Small intestine (tissue), 7 donors: Measurements from ENCODE around the gene FRAS1. TPM values are rescaled to one million over a fixed set of nuclear protein-coding genes. Genes with fewer than 3 reads are reported as not detected.
A peak's percentile ranks its signal among the peaks of the same experiment; 100 is the strongest.

ENCODE experiments used
- DNase-seq, 2 donors: peaks; one replicate each; pipeline versions ENCODE4 v3.0.0 to v3.0.0-alpha.2; 2013
- FAIRE-seq: peaks from 2 replicates; lab custom pipeline; 2012; peaks lifted over from hg19 to GRCh38; lab: Jason Lieb, UNC
- H3K27ac ChIP-seq, 3 donors: one replicate each; pipeline ENCODE4 v1.5.1; 2013; ENCODE audit warnings: low read length in 2 of 3, mild to moderate bottlenecking in 2 of 3, control low read depth in 1 of 3, inconsistent platforms in 1 of 3, low read depth in 1 of 3, moderate library complexity in 1 of 3
- H3K27me3 ChIP-seq, 3 donors: one replicate each; pipeline ENCODE4 v1.6.1; 2013; ENCODE audit warnings: low read length in 3 of 3, inconsistent platforms in 1 of 3; ENCODE audit not compliant: control insufficient read depth in 3 of 3, insufficient read depth in 3 of 3
- H3K36me3 ChIP-seq, 3 donors: one replicate each; pipeline ENCODE4 v1.6.1; 2013; ENCODE audit warnings: low read length in 3 of 3, inconsistent platforms in 1 of 3, low read depth in 1 of 3, mild to moderate bottlenecking in 1 of 3, moderate library complexity in 1 of 3; ENCODE audit not compliant: control insufficient read depth in 3 of 3, insufficient read depth in 2 of 3
- H3K4me1 ChIP-seq, 3 donors: one replicate each; pipeline ENCODE4 v1.6.1; 2013; ENCODE audit warnings: low read length in 2 of 3, inconsistent platforms in 1 of 3, low read depth in 1 of 3, mild to moderate bottlenecking in 1 of 3, moderate library complexity in 1 of 3; ENCODE audit not compliant: control insufficient read depth in 3 of 3, insufficient read depth in 2 of 3
- H3K4me3 ChIP-seq, 3 donors: one replicate each; pipeline ENCODE4 v1.5.1; 2013; ENCODE audit warnings: low read length in 3 of 3, control low read depth in 1 of 3, inconsistent platforms in 1 of 3, low read depth in 1 of 3, mild to moderate bottlenecking in 1 of 3, moderate library complexity in 1 of 3
- H3K9me3 ChIP-seq, 2 donors: one replicate each; pipeline ENCODE4 v1.6.1; 2013; ENCODE audit warnings: low read depth in 1 of 2, low read length in 1 of 2; ENCODE audit not compliant: control insufficient read depth in 2 of 2, insufficient read depth in 1 of 2
- WGBS, 3 donors: extraction: QIAGEN DNeasy Blood & Tissue Kit; methylation state at CpG; one replicate each; pipeline ENCODE4 v1.1.7; 2013; 5-methylcytosine and 5-hydroxymethylcytosine counted together
- polyA plus RNA-seq, 4 donors: library from polyadenylated mRNA; stranded (reverse) in 3 of 4; unstranded in 1 of 4; fragments of 200-250 nt in 3 of 4; fragments of 120-200 nt in 1 of 4; gene quantifications; one replicate each; pipeline versions ENCODE4 v1.2.1 to v1.2.3, GENCODE V29; 2013
- donor health status: healthy with polysubstance abuse.
- donor health status: control.
- donor health status: control.
- donor health status: Bipolar disorder and iron deficiency.
- donor health status: healthy.

FRAS1 gene
- polyA plus RNA-seq, 4 donors: 0.16 to 12.6 TPM; not detected in 2

- Histone ChIP-seq H3K4me3 (no peak overlapping the region), H3K9me3 (peaks cover 0 to 3% of the 10 kb centered on the region in 2 donors), H3K36me3 (peaks cover 0 to 1% (median 0%) of the 10 kb centered on the region in 3 donors), H3K4me1 (peaks cover 0 to 35% (median 0%) of the 10 kb centered on the region in 3 donors), H3K27me3 (no peaks in the 10 kb centered on the region), H3K27ac (no peak overlapping the region)
- DNase-seq (no peak), FAIRE-seq (no peak)
- 56 to 69% (median 62%) methylated on average over 6 of the region's 6 CpGs for WGBS, 3 donors
These were observed 129.7 kb downstream of the FRAS1 start for GRCh38 chr4:78186597-78187543.

GRCh38 chr4:78190068-78190467, 132.9 kb downstream of the FRAS1 start:
- Histone ChIP-seq H3K27ac (no peak overlapping the region), H3K4me3 (no peak overlapping the region), H3K9me3 (peaks cover 0 to 4% of the 10 kb centered on the region in 2 donors), H3K27me3 (no peaks in the 10 kb centered on the region), H3K4me1 (peaks cover 0 to 23% (median 0%) of the 10 kb centered on the region in 3 donors), H3K36me3 (no peaks in the 10 kb centered on the region)
- FAIRE-seq (no peak), DNase-seq (no peak)
- 78 to 97% (median 97%) methylated on average over 1 of the region's 1 CpG for WGBS, 3 donors

- FAIRE-seq (no peak), DNase-seq (no peak)
- Histone ChIP-seq H3K4me1 (peaks cover 0 to 19% (median 0%) of the 10 kb centered on the region in 3 donors), H3K27ac (no peak overlapping the region), H3K9me3 (peaks cover 0 to 9% of the 10 kb centered on the region in 2 donors), H3K27me3 (no peaks in the 10 kb centered on the region), H3K36me3 (no peaks in the 10 kb centered on the region), H3K4me3 (no peak overlapping the region)
These were observed 133.5 kb downstream of the FRAS1 start for GRCh38 chr4:78190595-78190994.

- FAIRE-seq: no peak
- DNase-seq: no peak
- no peak overlapping the region for H3K27ac ChIP-seq
- peaks cover 0 to 7% (median 0%) of the 10 kb centered on the region in 3 donors for H3K4me1 ChIP-seq
- no peaks in the 10 kb centered on the region for H3K36me3 ChIP-seq
- peaks cover 0 to 13% of the 10 kb centered on the region in 2 donors for H3K9me3 ChIP-seq
- 85 to 94% (median 86%) methylated on average over 4 of the region's 4 CpGs for WGBS, 3 donors
- no peaks in the 10 kb centered on the region for H3K27me3 ChIP-seq
- no peak overlapping the region for H3K4me3 ChIP-seq
These were observed 140.8 kb downstream of the FRAS1 start for GRCh38 chr4:78197947-78198346.

GRCh38 chr4:78199984-78200383, 142.9 kb downstream of the FRAS1 start:
- no peak overlapping the region for H3K4me3 ChIP-seq
- H3K27me3 ChIP-seq: no peaks in the 10 kb centered on the region
- H3K4me1 ChIP-seq: peaks cover 0 to 7% (median 0%) of the 10 kb centered on the region in 3 donors
- FAIRE-seq: no peak
- H3K27ac ChIP-seq: peak overlapping the region in 1 of 3 donors; percentile 55
- peaks cover 0 to 13% of the 10 kb centered on the region in 2 donors for H3K9me3 ChIP-seq
- 69 to 80% (median 71%) methylated on average over 1 of the region's 1 CpG for WGBS, 3 donors
- peak in 1 of 2 donors; percentile 50 for DNase-seq
- H3K36me3 ChIP-seq: no peaks in the 10 kb centered on the region

GRCh38 chr4:78200949-78201348, 143.8 kb downstream of the FRAS1 start:
- Histone ChIP-seq H3K27me3 (no peaks in the 10 kb centered on the region), H3K27ac (no peak overlapping the region), H3K4me1 (peaks cover 0 to 7% (median 0%) of the 10 kb centered on the region in 3 donors), H3K9me3 (peaks cover 0 to 3% of the 10 kb centered on the region in 2 donors), H3K36me3 (no peaks in the 10 kb centered on the region), H3K4me3 (no peak overlapping the region)
- WGBS, 3 donors: 23 to 42% (median 37%) methylated on average over 1 of the region's 1 CpG
- DNase-seq (no peak), FAIRE-seq (no peak)

GRCh38 chr4:78204176-78204575, 147.1 kb downstream of the FRAS1 start:
- Histone ChIP-seq H3K36me3 (no peaks in the 10 kb centered on the region), H3K4me1 (peaks cover 0 to 10% (median 0%) of the 10 kb centered on the region in 3 donors), H3K27me3 (no peaks in the 10 kb centered on the region), H3K4me3 (no peak overlapping the region), H3K9me3 (no peaks in the 10 kb centered on the region), H3K27ac (no peak overlapping the region)
- 23 to 61% (median 28%) methylated on average over 2 of the region's 2 CpGs for WGBS, 3 donors
- DNase-seq: no peak
- no peak for FAIRE-seq

- DNase-seq (no peak), FAIRE-seq (no peak)
- Histone ChIP-seq H3K27me3 (no peaks in the 10 kb centered on the region), H3K27ac (no peak overlapping the region), H3K36me3 (no peaks in the 10 kb centered on the region), H3K4me1 (peaks cover 0 to 15% (median 0%) of the 10 kb centered on the region in 3 donors), H3K4me3 (no peak overlapping the region), H3K9me3 (no peaks in the 10 kb centered on the region)
- 81 to 85% (median 84%) methylated on average over 2 of the region's 2 CpGs for WGBS, 3 donors
These were observed 148.5 kb downstream of the FRAS1 start for GRCh38 chr4:78205591-78205990.
